ENCODE results near the gene SF3B2. TPM values are rescaled to one million over a fixed set of nuclear protein-coding genes. Genes with fewer than 3 reads are reported as not detected.

SF3B2 gene
- total and polyA plus RNA-seq, 10 donors, result 77.5 to 195 (median 147) TPM

DNA sequence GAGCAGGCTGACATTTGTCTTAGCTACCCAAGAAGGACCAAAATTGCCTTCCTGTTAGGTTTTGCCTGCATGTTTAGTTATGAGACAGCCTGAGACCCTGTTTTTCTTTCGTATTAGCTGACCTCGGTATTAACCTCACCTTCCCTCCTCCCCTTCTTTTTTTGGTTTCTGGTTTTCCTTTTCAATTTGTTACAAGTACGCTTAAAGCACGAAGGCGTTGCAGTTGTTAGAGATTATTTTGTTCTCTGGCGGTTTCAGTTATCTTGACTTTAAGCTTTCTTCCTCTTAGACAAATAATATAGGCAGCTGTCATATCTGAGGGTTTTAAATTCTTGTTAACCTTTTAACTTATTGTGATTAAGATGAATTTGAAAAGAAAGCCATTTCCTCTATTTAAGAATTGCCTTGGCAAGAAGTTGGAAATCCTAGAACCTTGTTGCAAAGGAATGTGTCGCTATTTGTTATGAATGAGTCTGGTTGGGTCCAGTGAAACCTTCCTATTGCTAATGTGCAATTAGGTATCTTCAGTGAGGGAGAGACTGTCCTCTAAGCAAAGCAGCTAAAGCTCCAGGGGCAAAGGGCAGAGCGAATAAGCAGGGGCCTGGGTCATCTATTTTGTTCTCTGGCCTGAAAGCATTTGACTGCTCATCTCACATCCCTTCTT is 63.6 kb downstream of the SF3B2 start:
- no peak for TF ChIP-seq POLR2A (IDR thresholded peaks at IDR 0.05)
- TF ChIP-seq, protein P1, sequence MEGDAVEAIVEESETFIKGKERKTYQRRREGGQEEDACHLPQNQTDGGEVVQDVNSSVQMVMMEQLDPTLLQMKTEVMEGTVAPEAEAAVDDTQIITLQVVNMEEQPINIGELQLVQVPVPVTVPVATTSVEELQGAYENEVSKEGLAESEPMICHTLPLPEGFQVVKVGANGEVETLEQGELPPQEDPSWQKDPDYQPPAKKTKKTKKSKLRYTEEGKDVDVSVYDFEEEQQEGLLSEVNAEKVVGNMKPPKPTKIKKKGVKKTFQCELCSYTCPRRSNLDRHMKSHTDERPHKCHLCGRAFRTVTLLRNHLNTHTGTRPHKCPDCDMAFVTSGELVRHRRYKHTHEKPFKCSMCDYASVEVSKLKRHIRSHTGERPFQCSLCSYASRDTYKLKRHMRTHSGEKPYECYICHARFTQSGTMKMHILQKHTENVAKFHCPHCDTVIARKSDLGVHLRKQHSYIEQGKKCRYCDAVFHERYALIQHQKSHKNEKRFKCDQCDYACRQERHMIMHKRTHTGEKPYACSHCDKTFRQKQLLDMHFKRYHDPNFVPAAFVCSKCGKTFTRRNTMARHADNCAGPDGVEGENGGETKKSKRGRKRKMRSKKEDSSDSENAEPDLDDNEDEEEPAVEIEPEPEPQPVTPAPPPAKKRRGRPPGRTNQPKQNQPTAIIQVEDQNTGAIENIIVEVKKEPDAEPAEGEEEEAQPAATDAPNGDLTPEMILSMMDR (IDR thresholded peaks at IDR 0.05 in 8 of 11, conservative IDR thresholded peaks at IDR 0.05 in 3 of 11), result no peak
- TF ChIP-seq POLR2AphosphoS5 (IDR thresholded peaks at IDR 0.05), result no peak
- 10 to 27% (median 24%) methylated on average over 8 of the region's 8 CpGs for WGBS, 5 donors
- DNase-seq, result no peak
- no peaks in the 10 kb centered on the region for H3K36me3 ChIP-seq
- intact Hi-C loops (cut with DNase I; ENCODE audit: low total_unique reads), result no loop called here
- peak overlapping the region in 3 of 8 donors; percentile 1 to 34 (median 11) for H3K4me3 ChIP-seq
- H3K4me1 ChIP-seq, result peaks cover 72 to 100% (median 94%) of the 10 kb centered on the region in 6 donors
- no peaks in the 10 kb centered on the region for H3K27me3 ChIP-seq (replicated peaks in 1 of 7)
- H3K27ac ChIP-seq, result peak overlapping the region; percentile 44 to 86 (median 72)
- no peaks in the 10 kb centered on the region for H3K9me3 ChIP-seq

DNA sequence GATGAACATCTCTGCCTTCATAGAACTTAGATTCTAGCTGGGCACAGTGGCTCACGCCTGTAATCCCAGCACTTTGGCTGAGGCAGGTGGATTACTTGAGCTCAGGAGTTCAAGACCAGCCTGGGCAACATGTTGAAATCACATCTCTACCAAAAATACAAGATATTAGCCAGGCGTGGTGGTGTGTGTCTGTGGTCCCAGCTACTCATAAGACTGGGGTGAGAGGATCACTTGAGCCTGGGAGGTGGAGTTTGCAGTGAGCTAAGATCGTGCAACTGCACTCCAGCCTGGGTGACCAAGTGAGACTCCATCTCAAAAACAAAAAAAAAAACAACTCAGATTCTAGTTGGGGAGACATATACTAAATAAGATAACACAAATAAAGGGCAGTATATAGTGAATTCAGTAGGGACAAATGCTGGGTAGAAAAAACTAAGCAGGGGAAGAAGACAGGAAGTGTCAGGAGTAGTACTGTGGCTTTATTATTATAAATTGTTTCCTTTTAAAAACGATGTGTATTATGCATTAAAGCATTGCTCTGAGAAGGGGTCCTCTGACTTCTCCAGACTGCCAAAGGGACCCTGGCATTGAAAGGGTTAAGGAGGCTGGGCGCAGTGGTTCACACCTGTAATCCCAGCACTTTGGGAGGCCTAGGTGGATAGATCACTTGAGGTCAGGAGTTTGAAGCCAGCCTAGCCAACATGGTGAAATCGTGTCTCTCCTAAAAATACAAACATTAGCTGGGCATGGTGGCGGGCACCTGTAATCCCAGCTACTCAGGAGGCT is 64.6 kb downstream of the SF3B2 start:
- DNase-seq, result no peak
- no peaks in the 10 kb centered on the region for H3K9me3 ChIP-seq
- no peaks in the 10 kb centered on the region for H3K27me3 ChIP-seq (replicated peaks in 1 of 7)
- intact Hi-C loops (cut with DNase I; ENCODE audit: low total_unique reads), result no loop called here
- H3K4me1 ChIP-seq, result peaks cover 62 to 98% (median 85%) of the 10 kb centered on the region in 6 donors
- TF ChIP-seq POLR2AphosphoS5 (IDR thresholded peaks at IDR 0.05), result no peak
- no peak for TF ChIP-seq POLR2A (IDR thresholded peaks at IDR 0.05)
- TF ChIP-seq, protein P1 (IDR thresholded peaks at IDR 0.05 in 8 of 11, conservative IDR thresholded peaks at IDR 0.05 in 3 of 11), result no peak
- WGBS, 5 donors, result 45 to 60% (median 57%) methylated on average over 7 of the region's 7 CpGs
- H3K27ac ChIP-seq, result peak overlapping the region; percentile 2 to 86 (median 72)
- H3K4me3 ChIP-seq, result no peak overlapping the region
- H3K36me3 ChIP-seq, result no peaks in the 10 kb centered on the region

DNA sequence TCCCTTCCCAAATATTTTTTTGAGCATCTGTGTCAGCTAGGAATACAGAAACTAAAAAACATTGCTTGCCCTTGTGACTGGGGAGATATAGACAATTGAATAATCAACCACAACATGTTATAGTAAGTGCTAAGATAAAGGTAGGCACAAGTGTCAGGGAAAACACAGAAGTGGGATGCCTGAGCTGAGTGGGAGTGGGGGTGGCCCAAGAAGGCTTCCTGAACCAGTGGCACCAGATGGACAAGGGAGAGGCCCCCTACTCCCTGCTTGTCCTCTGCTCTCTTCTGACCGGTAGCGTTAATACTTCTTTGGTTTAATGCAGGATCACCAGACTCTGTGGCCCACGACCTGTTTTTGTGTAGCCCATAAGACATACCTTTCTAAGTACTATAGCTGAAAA is 66.7 kb downstream of the SF3B2 start:
- TF ChIP-seq POLR2A (IDR thresholded peaks at IDR 0.05), result no peak
- Histone ChIP-seq H3K4me3 (no peak overlapping the region), H3K27ac (peak overlapping the region in 7 of 8 donors; percentile 0 to 86 (median 39)), H3K36me3 (no peaks in the 10 kb centered on the region), H3K27me3 (replicated peaks in 1 of 7) (no peaks in the 10 kb centered on the region), H3K9me3 (no peaks in the 10 kb centered on the region), H3K4me1 (peaks cover 43 to 84% (median 64%) of the 10 kb centered on the region in 6 donors)
- intact Hi-C loops (cut with DNase I; ENCODE audit: low total_unique reads), result no loop called here
- no peak for DNase-seq
- 61 to 85% (median 65%) methylated on average over 3 of the region's 3 CpGs for WGBS, 5 donors

Other genes with a start within 250 kb of the SF3B2 start
- gene SNX32, start 218.4 kb upstream of the SF3B2 start, total RNA-seq, result 1 to 10 TPM in 2 of 7 donors, under 1 TPM in 3, not detected in 2; 0.22 to 1.2 (median 0.77) TPM
- 1 to 10 TPM in 1 of 3 donors, under 1 TPM in 2; 0.45 to 1.5 (median 0.89) TPM for gene SNX32, start 218.4 kb upstream of the SF3B2 start, polyA plus RNA-seq
- 1,000 to 10,000 TPM in 2 of 7 donors, 100 to 1,000 TPM in 5; 666 to 1,219 (median 868) TPM for gene CFL1, start 194.2 kb upstream of the SF3B2 start, total RNA-seq
- gene CFL1, start 194.2 kb upstream of the SF3B2 start, polyA plus RNA-seq, result 100 to 1,000 TPM; 562 to 869 (median 862) TPM
- 10 to 100 TPM; 54.8 to 77.3 (median 65.5) TPM for gene MUS81, start 191.9 kb upstream of the SF3B2 start, total RNA-seq
- 10 to 100 TPM; 71.2 to 93.5 (median 89.5) TPM for gene MUS81, start 191.9 kb upstream of the SF3B2 start, polyA plus RNA-seq
- gene EFEMP2, start 179.6 kb upstream of the SF3B2 start, total RNA-seq, result 10 to 100 TPM; 21.0 to 53.5 (median 38.4) TPM
- gene EFEMP2, start 179.6 kb upstream of the SF3B2 start, polyA plus RNA-seq, result 10 to 100 TPM; 22.5 to 39.1 (median 31.4) TPM
- gene CTSW, start 172.5 kb upstream of the SF3B2 start, total RNA-seq, result 10 to 100 TPM; 18.8 to 38.2 (median 29.5) TPM
- 10 to 100 TPM in 2 of 3 donors, 1 to 10 TPM in 1; 5.6 to 13.2 (median 10.8) TPM for gene CTSW, start 172.5 kb upstream of the SF3B2 start, polyA plus RNA-seq
- gene FIBP, start 163.9 kb upstream of the SF3B2 start, total RNA-seq, result 10 to 100 TPM; 52.3 to 79.0 (median 64.9) TPM
- 10 to 100 TPM; 61.9 to 66.3 (median 62.3) TPM for gene FIBP, start 163.9 kb upstream of the SF3B2 start, polyA plus RNA-seq
- gene CCDC85B, start 161.7 kb upstream of the SF3B2 start, total RNA-seq, result 10 to 100 TPM; 38.7 to 61.7 (median 44.4) TPM
- gene CCDC85B, start 161.7 kb upstream of the SF3B2 start, polyA plus RNA-seq, result 100 to 1,000 TPM in 1 of 3 donors, 10 to 100 TPM in 2; 53.9 to 131 (median 96.2) TPM
- 1 to 10 TPM in 6 of 7 donors, under 1 TPM in 1; 0.42 to 5.4 (median 1.6) TPM for gene FOSL1, start 152.0 kb upstream of the SF3B2 start, total RNA-seq
- gene FOSL1, start 152.0 kb upstream of the SF3B2 start, polyA plus RNA-seq, result 1 to 10 TPM in 2 of 3 donors, under 1 TPM in 1; 0.59 to 1.2 (median 1.2) TPM
- gene C11orf68, start 133.3 kb upstream of the SF3B2 start, total RNA-seq, result 10 to 100 TPM; 22.0 to 40.9 (median 31.7) TPM
- gene C11orf68, start 133.3 kb upstream of the SF3B2 start, polyA plus RNA-seq, result 10 to 100 TPM; 34.3 to 44.9 (median 36.7) TPM
- gene DRAP1, start 132.9 kb upstream of the SF3B2 start, total RNA-seq, result 10 to 100 TPM; 58.3 to 84.2 (median 69.6) TPM
- gene DRAP1, start 132.9 kb upstream of the SF3B2 start, polyA plus RNA-seq, result 100 to 1,000 TPM; 116 to 123 (median 122) TPM
- under 1 TPM in 1 of 7 donors, not detected in 6; 0.24 TPM for gene TSGA10IP, start 106.9 kb upstream of the SF3B2 start, total RNA-seq
- under 1 TPM; 0.06 to 0.24 (median 0.14) TPM for gene TSGA10IP, start 106.9 kb upstream of the SF3B2 start, polyA plus RNA-seq
- gene SART1, start 90.6 kb upstream of the SF3B2 start, total RNA-seq, result 10 to 100 TPM; 26.6 to 64.7 (median 54.9) TPM
- 100 to 1,000 TPM in 2 of 3 donors, 10 to 100 TPM in 1; 80.3 to 117 (median 109) TPM for gene SART1, start 90.6 kb upstream of the SF3B2 start, polyA plus RNA-seq
- 10 to 100 TPM; 24.5 to 39.2 (median 35.5) TPM for gene EIF1AD, start 50.2 kb upstream of the SF3B2 start, total RNA-seq
- gene EIF1AD, start 50.2 kb upstream of the SF3B2 start, polyA plus RNA-seq, result 10 to 100 TPM; 14.3 to 22.0 (median 15.4) TPM
- 100 to 1,000 TPM in 3 of 7 donors, 10 to 100 TPM in 4; 50.5 to 139 (median 92.9) TPM for gene BANF1, start 49.9 kb upstream of the SF3B2 start, total RNA-seq
- gene BANF1, start 49.9 kb upstream of the SF3B2 start, polyA plus RNA-seq, result 100 to 1,000 TPM; 151 to 219 (median 196) TPM
- gene CST6, start 40.4 kb upstream of the SF3B2 start, total RNA-seq, result not detected
- gene CST6, start 40.4 kb upstream of the SF3B2 start, polyA plus RNA-seq, result 1 to 10 TPM in 1 of 3 donors, under 1 TPM in 2; 0.76 to 1.4 (median 0.93) TPM
- 1 to 10 TPM in 3 of 7 donors, under 1 TPM in 2, not detected in 2; 0.70 to 1.2 (median 1.1) TPM for gene CATSPER1, start 25.9 kb upstream of the SF3B2 start, total RNA-seq
- gene CATSPER1, start 25.9 kb upstream of the SF3B2 start, polyA plus RNA-seq, result under 1 TPM; 0.30 to 0.51 (median 0.50) TPM
- not detected for gene GAL3ST3, start 3.2 kb upstream of the SF3B2 start, total RNA-seq
- gene GAL3ST3, start 3.2 kb upstream of the SF3B2 start, polyA plus RNA-seq, result under 1 TPM; 0.03 to 0.04 (median 0.03) TPM
- 100 to 1,000 TPM in 5 of 7 donors, 10 to 100 TPM in 2; 65.8 to 126 (median 110) TPM for gene PACS1, start 17.9 kb downstream of the SF3B2 start, total RNA-seq
- 10 to 100 TPM; 20.6 to 35.1 (median 20.9) TPM for gene PACS1, start 17.9 kb downstream of the SF3B2 start, polyA plus RNA-seq
- gene KLC2, start 205.3 kb downstream of the SF3B2 start, total RNA-seq, result 10 to 100 TPM in 6 of 7 donors, 1 to 10 TPM in 1; 8.8 to 30.8 (median 18.3) TPM
- 10 to 100 TPM in 1 of 3 donors, 1 to 10 TPM in 2; 5.5 to 19.5 (median 7.8) TPM for gene KLC2, start 205.3 kb downstream of the SF3B2 start, polyA plus RNA-seq
- 100 to 1,000 TPM; 101 to 130 (median 123) TPM for gene RAB1B, start 216.3 kb downstream of the SF3B2 start, total RNA-seq
- 100 to 1,000 TPM in 1 of 3 donors, 10 to 100 TPM in 2; 66.8 to 150 (median 77.0) TPM for gene RAB1B, start 216.3 kb downstream of the SF3B2 start, polyA plus RNA-seq
- gene CNIH2, start 225.8 kb downstream of the SF3B2 start, total RNA-seq, result 1 to 10 TPM in 3 of 7 donors, under 1 TPM in 2, not detected in 2; 0.40 to 1.9 (median 1.3) TPM
- gene CNIH2, start 225.8 kb downstream of the SF3B2 start, polyA plus RNA-seq, result under 1 TPM; 0.20 to 0.57 (median 0.26) TPM
- gene YIF1A, start 236.8 kb downstream of the SF3B2 start, total RNA-seq, result 10 to 100 TPM; 34.7 to 50.4 (median 40.4) TPM
- 10 to 100 TPM; 48.3 to 60.1 (median 49.3) TPM for gene YIF1A, start 236.8 kb downstream of the SF3B2 start, polyA plus RNA-seq
- gene TMEM151A, start 239.5 kb downstream of the SF3B2 start, total RNA-seq, result under 1 TPM in 1 of 7 donors, not detected in 6; 0.34 TPM
- gene TMEM151A, start 239.5 kb downstream of the SF3B2 start, polyA plus RNA-seq, result under 1 TPM in 2 of 3 donors, not detected in 1; 0.02 TPM

Measured in spleen (tissue), 11 donors.